Daoy (cell line): Measurements from ENCODE around the gene C2orf15. TPM values are rescaled to one million over a fixed set of nuclear protein-coding genes. Genes with fewer than 3 reads are reported as not detected.
"Not testable (repeated sequence)": the region's sequence is repeated elsewhere in the genome, so short reads cannot be mapped to it uniquely, and the experiment has no call there.

Source experiments
- DNase-seq: peaks from one replicate; pipeline ENCODE4 v3.0.0-alpha.2; 2015; ENCODE audit warnings: low read depth
- total RNA-seq: library from RNA; depleted of rRNA; stranded (reverse); fragments of >200 nt; shearing (Covaris generic); gene quantifications from 2 replicates; pipeline ENCODE4 v1.2.3, GENCODE V29; 2014; rRNA removed

Gene C2orf15, protein sequence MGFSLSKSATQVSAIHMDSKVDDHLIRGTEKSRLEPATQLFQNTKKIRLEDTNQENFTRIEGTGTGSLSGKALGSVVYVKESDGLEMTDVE
- total RNA-seq, result 0.11 TPM in 1 of 2 replicates, not detected in the other

GRCh38 chr2:99141110-99142108 is at the start of gene C2orf15:
C2orf15 (plus strand) TSS chr2:99141707; CDS start chr2:99150559, 8,852 bp downstream.
- peak; percentile 96 for DNase-seq

DNA sequence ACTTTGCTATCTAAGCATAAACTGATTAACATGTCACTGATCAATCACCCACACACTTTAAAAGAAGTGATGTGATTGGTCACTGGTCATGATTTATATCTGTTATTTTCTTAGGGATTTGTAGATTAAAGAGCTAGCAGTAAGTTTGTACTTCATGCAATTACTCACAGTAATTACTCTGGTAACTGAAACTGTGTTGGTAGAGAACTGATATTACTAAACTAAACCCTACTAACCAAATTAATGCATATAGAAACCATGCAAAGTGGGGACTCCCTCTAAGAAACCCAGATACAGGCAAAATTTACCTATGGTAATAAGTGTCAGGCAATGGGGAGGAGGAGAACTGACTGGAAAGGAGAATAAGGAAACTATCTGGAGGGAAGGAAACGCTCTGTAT is 44.8 kb upstream of the C2orf15 start:
- no peak for DNase-seq

GRCh38 chr2:99101697-99102096 is 39.8 kb upstream of the C2orf15 start:
- DNase-seq, result no peak

- no peak for DNase-seq
Observed at GRCh38 chr2:99104006-99104405, 37.5 kb upstream of the C2orf15 start.

DNA sequence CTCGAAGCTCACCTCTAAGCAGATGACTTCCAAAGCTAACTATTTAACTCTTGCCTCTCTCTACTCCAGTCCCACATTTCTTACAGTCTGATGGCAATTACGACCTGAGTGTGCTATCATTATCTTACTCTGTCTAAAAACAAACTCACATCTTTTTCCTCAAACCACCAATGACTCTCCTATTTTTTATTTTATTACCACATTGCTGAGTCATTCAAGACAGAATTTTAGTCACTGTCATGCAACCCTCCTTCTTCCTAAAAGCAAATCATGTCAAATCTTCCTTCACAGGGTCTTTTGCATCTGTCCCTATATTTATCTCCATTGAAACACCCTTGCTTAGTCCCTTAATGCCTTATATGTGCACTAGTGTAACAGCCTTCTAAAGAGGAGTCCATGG is 34.6 kb upstream of the C2orf15 start:
- no peak for DNase-seq

DNA sequence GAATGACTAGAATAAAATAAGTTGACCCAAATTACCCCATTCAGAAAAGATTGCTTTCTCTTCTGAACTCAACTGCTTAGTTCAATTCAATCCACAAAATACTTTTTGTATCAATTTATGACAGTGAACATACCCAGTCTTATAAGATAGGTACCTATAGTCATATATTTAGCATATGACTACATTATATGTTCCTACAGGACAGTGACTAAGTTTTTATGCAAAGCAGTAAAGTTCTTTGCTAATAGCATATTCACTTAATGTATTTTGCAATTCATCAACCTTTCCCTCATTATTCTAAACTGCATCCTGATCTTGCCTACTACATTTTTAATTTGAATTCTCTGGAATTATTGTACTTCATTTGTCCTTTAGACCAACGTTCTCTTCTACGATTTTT is 30.3 kb upstream of the C2orf15 start:
- DNase-seq, result no peak

DNA sequence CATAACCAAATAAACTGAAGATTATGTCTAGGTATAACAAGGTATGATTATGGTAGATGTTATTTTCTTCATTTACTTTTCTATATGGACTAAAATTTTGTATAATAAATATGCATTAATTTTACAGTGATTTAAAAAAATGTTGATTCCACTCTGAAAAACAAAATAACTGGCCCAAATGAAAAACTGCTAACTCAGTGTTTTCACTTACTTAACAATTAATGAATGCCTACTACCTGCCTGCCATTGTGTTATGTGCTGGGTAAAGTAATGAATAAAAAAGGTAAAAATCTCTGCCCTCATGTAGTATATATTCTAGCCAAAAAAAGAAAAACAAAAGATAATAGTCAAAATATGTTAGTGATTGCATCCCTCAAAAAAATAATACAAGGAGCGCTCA is 29.6 kb upstream of the C2orf15 start:
- DNase-seq, result no peak

GRCh38 chr2:99112617-99113016 is 28.9 kb upstream of the C2orf15 start:
- DNase-seq, result no peak

GRCh38 chr2:99127981-99128380 is 13.5 kb upstream of the C2orf15 start:
- no peak for DNase-seq

GRCh38 chr2:99135044-99135556 is 6.4 kb upstream of the C2orf15 start:
- DNase-seq, result not testable (repeated sequence)

- peak; percentile 31 for DNase-seq
Observed at GRCh38 chr2:99139003-99139402, 2.5 kb upstream of the C2orf15 start.

GRCh38 chr2:99140056-99140859 is 1.2 kb upstream of the C2orf15 start:
- DNase-seq, result no peak

DNA sequence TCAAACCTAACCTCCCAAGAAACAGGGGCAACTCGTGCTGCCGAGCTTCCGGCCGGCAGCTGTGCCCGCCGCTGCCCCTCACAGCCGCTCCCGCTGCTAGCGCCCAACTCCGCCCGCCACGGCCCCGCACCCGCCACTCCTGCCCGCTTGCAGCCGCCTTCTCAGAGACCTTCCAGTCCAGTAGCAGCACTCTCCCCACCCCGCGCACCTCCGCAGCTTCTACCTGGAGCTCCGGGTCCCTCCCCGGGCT is 722 bp upstream of the C2orf15 start:
- no peak for DNase-seq

- DNase-seq, result no peak
Observed at GRCh38 chr2:99150706-99151105, 9.2 kb downstream of the C2orf15 start.

DNA sequence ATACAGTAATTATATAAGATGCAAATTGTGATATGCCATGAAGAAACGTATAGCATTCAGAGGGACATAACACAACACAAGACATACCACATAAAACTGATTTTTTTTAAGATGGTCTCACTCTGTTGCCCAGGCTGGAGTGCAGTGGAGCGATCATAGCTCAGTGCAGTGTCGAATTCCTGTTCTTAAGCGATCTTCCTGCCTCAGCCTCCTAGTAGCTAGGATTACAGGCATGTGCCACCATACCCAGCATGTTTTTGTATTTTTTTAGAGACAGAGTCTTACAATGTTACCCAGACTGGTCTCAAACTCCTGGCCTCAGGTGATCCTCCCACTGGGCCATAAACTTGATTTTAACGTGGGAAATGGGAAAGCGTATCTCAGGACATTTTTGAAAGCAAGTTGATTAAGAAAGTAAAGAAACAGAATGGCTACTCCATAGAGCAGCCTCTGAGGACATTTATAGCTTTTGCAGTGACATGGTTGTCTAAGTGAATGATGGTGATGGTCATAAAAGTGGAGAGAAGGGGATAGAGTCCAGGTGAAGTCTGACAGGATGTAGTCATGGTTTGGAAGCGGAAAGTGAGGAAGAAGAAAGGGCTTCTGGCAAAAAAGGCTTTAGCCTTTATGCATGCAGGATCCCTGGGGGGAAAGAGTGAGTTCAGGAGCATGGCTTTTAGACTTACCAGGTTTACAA is 10.8 kb downstream of the C2orf15 start:
- DNase-seq, result no peak

DNA sequence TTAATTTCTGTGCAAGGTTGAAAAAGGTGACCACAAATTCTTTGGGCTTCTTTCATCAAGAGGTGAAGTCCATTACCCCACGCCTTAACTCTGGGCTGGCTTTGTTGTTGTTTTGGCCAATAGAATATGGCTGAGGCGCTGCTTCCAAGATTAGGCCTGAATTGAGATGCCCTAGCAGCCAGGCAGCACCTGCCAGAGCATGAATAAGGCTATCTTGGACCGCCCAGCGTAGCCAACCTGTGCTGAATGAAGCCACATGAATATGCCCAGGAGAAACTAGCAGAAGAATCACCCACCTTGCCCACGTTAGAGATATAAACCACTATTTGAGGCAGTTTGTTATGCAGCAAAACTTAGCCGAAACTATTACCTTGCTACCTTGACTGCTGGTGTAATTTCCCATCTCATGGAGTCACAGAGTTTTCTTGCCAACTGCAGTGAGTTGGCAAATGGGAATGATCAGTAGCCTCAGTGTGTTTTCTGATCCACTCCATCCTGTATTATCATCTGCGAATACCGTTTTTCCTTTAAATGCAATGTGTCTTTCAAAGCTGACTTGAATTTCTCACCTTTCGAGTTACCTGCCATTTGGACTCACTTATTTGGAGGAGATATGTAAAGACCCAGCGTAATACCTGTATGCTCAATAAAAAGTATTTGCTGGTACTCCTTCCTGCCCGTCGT is 12.6 kb downstream of the C2orf15 start:
- DNase-seq, result peak; percentile 4

DNA sequence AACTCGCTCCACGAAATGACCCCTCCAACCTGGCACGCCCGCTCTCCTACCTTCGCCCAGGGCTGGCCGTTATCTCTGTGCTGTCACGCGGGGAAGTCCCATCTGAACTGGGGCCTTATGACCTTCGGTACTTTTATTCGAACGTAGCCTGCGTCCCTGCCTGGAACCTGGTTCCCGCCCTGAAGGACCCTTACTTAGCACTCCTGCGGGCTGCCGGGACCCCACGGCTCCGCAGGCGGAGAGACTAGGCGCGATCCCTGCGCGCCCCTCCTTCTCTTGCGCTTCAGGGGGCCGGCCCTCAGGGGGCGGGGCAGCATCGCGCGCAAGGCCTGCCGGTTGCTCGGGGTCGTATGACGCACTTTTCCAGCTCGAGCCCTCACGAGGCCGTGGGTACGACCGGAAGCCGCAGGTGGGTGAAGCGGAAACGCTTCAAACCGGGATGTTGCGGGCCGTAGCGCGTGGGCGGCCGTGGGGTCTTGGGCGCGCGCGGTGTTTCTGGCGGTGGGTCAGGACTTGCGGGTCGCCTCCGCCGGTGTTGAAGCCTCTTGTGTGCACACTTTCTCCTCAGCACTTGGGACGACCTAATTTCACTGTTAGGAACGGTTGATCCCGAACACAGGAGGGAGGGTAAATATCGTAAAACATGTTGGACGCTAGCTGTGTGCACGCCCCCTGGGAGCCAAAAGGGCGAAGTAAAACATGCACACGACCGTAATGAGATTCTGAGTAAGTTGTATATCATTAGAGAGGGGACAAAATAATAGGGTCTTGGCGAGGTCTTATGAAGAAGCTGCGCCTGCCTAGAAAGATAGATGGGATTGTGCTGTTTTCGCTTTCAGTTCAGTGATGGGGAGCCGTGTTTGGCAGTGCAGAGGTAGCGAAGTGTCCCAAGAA is 13.4 kb downstream of the C2orf15 start, which contains the start of the genes LIPT1 and TSGA10:
TSS of gene LIPT1 (plus strand) at position 325 of the 894 bp plus-strand sequence. CDS start 6,991 bp downstream, outside the sequence.
TSS of gene TSGA10 (minus strand) at position 300 of the 894 bp plus-strand sequence. CDS start 45,503 bp downstream, outside the sequence.
- peak; percentile 96 for DNase-seq

- DNase-seq, result no peak
Observed at GRCh38 chr2:99156891-99157290, 15.4 kb downstream of the C2orf15 start.

- DNase-seq, result no peak
Observed at GRCh38 chr2:99158599-99158998, 17.1 kb downstream of the C2orf15 start.

DNA sequence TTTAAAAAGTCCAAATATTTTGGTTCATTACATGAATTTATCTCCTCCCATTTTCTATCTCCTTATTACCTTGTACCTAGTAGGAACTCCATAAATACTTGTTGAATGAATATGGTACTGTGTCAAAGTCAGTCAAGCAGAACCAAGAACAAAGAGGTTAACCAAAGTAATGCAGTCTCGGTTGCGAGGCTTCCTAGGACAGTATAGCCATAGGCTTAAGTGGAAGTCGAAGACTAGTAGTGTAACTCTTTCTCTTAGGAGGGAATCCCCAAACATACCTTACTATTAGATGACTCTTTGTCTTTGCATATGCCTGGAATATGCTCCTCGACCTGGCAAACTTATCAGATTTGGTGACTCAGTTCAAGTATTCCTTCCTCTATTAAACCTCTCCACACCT is 18.1 kb downstream of the C2orf15 start:
- DNase-seq, result no peak
